HepG2 (cell line): Measurements from ENCODE around the gene ETF1. TPM values are rescaled to one million over a fixed set of nuclear protein-coding genes. Genes with fewer than 3 reads are reported as not detected.
A peak's percentile ranks its signal among the peaks of the same experiment; 100 is the strongest.

ENCODE experiments used
- CEBPB ChIP-seq: IDR thresholded peaks from 2 replicates; pipeline ENCODE4 v1.6.1; 2011; ENCODE audit warnings: low read depth, low read length, improper control_type of control experiment, borderline replicate concordance
- HCFC1 ChIP-seq: fragments of 150-350 bp; IDR thresholded peaks from 2 replicates; pipeline ENCODE4 v1.6.1; 2014; ENCODE audit warnings: low read depth, low read length
- HIVEP1 ChIP-seq: sonication (generic); formaldehyde crosslinking; IDR thresholded peaks from 2 replicates; pipeline ENCODE4 v1.4.0; 2020; ENCODE audit warnings: mild to moderate bottlenecking, missing genetic modification reagents
- HNRNPH1 ChIP-seq: fragments of 200-400 bp; formaldehyde crosslinking; optimal IDR thresholded peaks from 2 replicates; pipeline ENCODE3; 2017; ENCODE audit warnings: mild to moderate bottlenecking, low read depth, low read length
- KMT2A ChIP-seq: sonication (generic); formaldehyde crosslinking; IDR thresholded peaks from 2 replicates; pipeline ENCODE4 v1.4.0; 2020; ENCODE audit warnings: missing genetic modification reagents
- MAFG ChIP-seq: sonication (generic); formaldehyde crosslinking; IDR thresholded peaks from 2 replicates; pipeline ENCODE4 v1.5.1; 2020; ENCODE audit warnings: mild to moderate bottlenecking, missing genetic modification reagents
- NBN ChIP-seq: fragments of 450-650 bp; conservative IDR thresholded peaks from 2 replicates; pipeline ENCODE4 v1.6.1; 2017
- NR2F2 ChIP-seq: IDR thresholded peaks from 2 replicates; pipeline ENCODE4 v1.6.1; 2012; ENCODE audit warnings: low read depth, inconsistent platforms, borderline replicate concordance
- NR3C1 ChIP-seq: sonication (generic); formaldehyde crosslinking; IDR thresholded peaks from 2 replicates; pipeline ENCODE4 v1.4.0; 2020; ENCODE audit warnings: missing genetic modification reagents
- PCBP1 ChIP-seq: fragments of 200-400 bp; formaldehyde crosslinking; IDR thresholded peaks from 2 replicates; pipeline ENCODE4 v1.6.1; 2017; ENCODE audit warnings: mild to moderate bottlenecking, low read depth, low read length, borderline replicate concordance
- POGK ChIP-seq: sonication (generic); formaldehyde crosslinking; conservative IDR thresholded peaks from 2 replicates; pipeline ENCODE4 v1.8.0; 2022; ENCODE audit warnings: mild to moderate bottlenecking, moderate library complexity, missing genetic modification reagents
- PREB ChIP-seq: sonication (generic); formaldehyde crosslinking; IDR thresholded peaks from 2 replicates; pipeline ENCODE4 v1.4.0; 2020; ENCODE audit warnings: missing genetic modification reagents
- PRPF4 ChIP-seq: fragments of 200-400 bp; formaldehyde crosslinking; IDR thresholded peaks from 2 replicates; pipeline ENCODE4 v1.6.1; 2016; ENCODE audit warnings: low read length, low read depth; ENCODE audit not compliant: poor library complexity, severe bottlenecking
- RARG ChIP-seq: sonication (generic); formaldehyde crosslinking; IDR thresholded peaks from 2 replicates; pipeline ENCODE4 v1.4.0; 2020; ENCODE audit warnings: low read depth, mild to moderate bottlenecking, missing genetic modification reagents
- SMAD3 ChIP-seq: sonication (generic); formaldehyde crosslinking; IDR thresholded peaks from 2 replicates; pipeline ENCODE4 v1.4.0; 2020; ENCODE audit warnings: missing genetic modification reagents
- SRF ChIP-seq: IDR thresholded peaks from 2 replicates; pipeline ENCODE4 v1.6.1; 2011; ENCODE audit warnings: mild to moderate bottlenecking, low read depth, low read length, moderate library complexity
- SYNCRIP ChIP-seq: fragments of 200-400 bp; formaldehyde crosslinking; IDR thresholded peaks from 2 replicates; pipeline ENCODE4 v1.6.1; 2018; ENCODE audit warnings: mild to moderate bottlenecking, low read depth, low read length; ENCODE audit not compliant: insufficient read depth
- ZFP1 ChIP-seq: IDR thresholded peaks from 2 replicates; pipeline ENCODE4 v1.6.1; 2016
- ZFP36 ChIP-seq: fragments of 150-350 bp; IDR thresholded peaks from 2 replicates; pipeline ENCODE4 v1.6.1; 2018; ENCODE audit warnings: borderline replicate concordance, low read length, low read depth; ENCODE audit not compliant: partially characterized antibody
- ZKSCAN5 ChIP-seq: sonication (generic); formaldehyde crosslinking; IDR thresholded peaks from 2 replicates; pipeline ENCODE4 v1.5.1; 2020; ENCODE audit warnings: mild to moderate bottlenecking, missing genetic modification reagents
- ZNF20 ChIP-seq: sonication (generic); formaldehyde crosslinking; IDR thresholded peaks from 2 replicates; pipeline ENCODE4 v1.4.0; 2020; ENCODE audit warnings: mild to moderate bottlenecking, moderate library complexity, missing genetic modification reagents
- ZNF224 ChIP-seq: sonication (generic); formaldehyde crosslinking; IDR thresholded peaks from 2 replicates; pipeline ENCODE4 v1.5.0; 2020; ENCODE audit warnings: mild to moderate bottlenecking, missing genetic modification reagents
- ZNF34 ChIP-seq: sonication (generic); formaldehyde crosslinking; IDR thresholded peaks from 2 replicates; pipeline ENCODE4 v1.4.0; 2020; ENCODE audit warnings: mild to moderate bottlenecking, missing genetic modification reagents, borderline replicate concordance
- ZNF451 ChIP-seq: sonication (generic); formaldehyde crosslinking; IDR thresholded peaks from 2 replicates; pipeline ENCODE4 v1.5.0; 2020; ENCODE audit warnings: mild to moderate bottlenecking, missing genetic modification reagents
- ZNF496 ChIP-seq: sonication (generic); formaldehyde crosslinking; IDR thresholded peaks from 2 replicates; pipeline ENCODE4 v1.8.1; 2023; ENCODE audit warnings: mild to moderate bottlenecking, moderate library complexity, missing genetic modification reagents; ENCODE audit not compliant: insufficient replicate concordance
- ZNF549 ChIP-seq: sonication (generic); formaldehyde crosslinking; IDR thresholded peaks from 2 replicates; pipeline ENCODE4 v1.5.0; 2020; ENCODE audit warnings: missing genetic modification reagents
- ZNF781 ChIP-seq: sonication (generic); formaldehyde crosslinking; IDR thresholded peaks from 2 replicates; pipeline ENCODE4 v1.5.1; 2020; ENCODE audit warnings: borderline replicate concordance, mild to moderate bottlenecking, missing genetic modification reagents; ENCODE audit errors: not compliant biosample characterization
- ZSCAN29 ChIP-seq: sonication (generic); formaldehyde crosslinking; conservative IDR thresholded peaks from 2 replicates; pipeline ENCODE4 v1.4.0; 2020; ENCODE audit warnings: mild to moderate bottlenecking, missing genetic modification reagents
- polyA plus RNA-seq, 8 experiments: library from polyadenylated mRNA; depleted of rRNA in 3 of 8; stranded (reverse) in 7 of 8; unstranded in 1 of 8; fragments of >200 nt; fragmentation: Illumina TruSeq in 4 of 8; extraction: Trizol in 4 of 8; gene quantifications; 2 replicates each; pipeline versions ENCODE4 v1.2.1 to v1.2.3, GENCODE V29; 2011 to 2016; ENCODE audit warnings: low read depth in 4 of 8, missing spikeins in 1 of 8, mixed read lengths in 1 of 8; ENCODE audit not compliant: insufficient read depth in 1 of 8
- total RNA-seq, 5 experiments: library from RNA; depleted of rRNA; stranded (reverse); fragments of >200 nt; fragmentation: Illumina TruSeq; extraction: Trizol; gene quantifications; 2 replicates each; pipeline ENCODE4 v1.2.3, GENCODE V29; 2016; ENCODE audit warnings: low read depth in 1 of 5
- TF ChIP-seq, protein P1 (sequence below): sonication (generic); formaldehyde crosslinking; IDR thresholded peaks from 2 replicates; pipeline ENCODE4 v1.5.1; 2020; ENCODE audit warnings: missing genetic modification reagents, mild to moderate bottlenecking, borderline replicate concordance

Gene ETF1
- total and polyA plus RNA-seq, 2 of the 13 experiments (the other 11 are each of a cell fraction or from before 2014, with no cell fraction given) = 52.1 to 184 TPM

DNA sequence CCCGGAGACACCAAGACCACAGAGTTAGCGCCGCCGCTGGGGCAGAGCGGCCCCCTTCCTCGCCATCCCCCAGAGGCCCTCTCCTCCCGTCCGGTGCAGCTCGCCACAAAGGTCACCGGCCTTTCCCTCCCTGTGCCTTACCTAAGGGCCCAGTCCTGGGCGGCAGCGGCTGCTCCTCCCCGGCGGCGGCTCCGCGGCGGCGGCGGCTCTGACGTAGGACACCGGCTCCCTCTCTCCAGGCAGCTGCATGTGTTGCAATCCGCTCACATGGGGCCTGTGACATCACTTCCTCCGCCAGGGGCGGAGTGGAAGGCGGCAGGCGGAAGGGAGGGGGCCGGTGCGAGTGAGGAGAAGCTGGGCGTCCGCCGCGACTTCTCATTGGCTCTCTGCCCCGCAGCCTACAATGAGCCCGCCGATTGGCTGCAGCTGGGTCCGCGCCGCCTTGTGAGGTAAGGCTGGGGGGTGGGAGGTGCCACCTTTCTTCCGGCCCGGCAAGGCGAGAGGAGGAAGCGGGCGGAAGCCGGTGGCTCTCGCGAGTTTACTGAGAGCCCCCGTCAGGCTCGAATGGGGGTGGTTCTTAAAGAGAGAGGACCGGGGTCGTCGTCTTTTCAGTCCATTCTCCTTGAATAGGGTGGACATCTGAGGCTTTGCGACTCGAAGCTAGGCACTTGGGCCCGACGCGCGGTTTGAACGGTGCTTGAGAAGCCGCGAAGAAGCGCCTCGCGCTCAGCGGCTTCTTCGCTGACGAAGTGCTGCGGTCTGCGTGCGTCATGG, at the start of gene ETF1 (continued):
- TF ChIP-seq RARG (CRISPR knock-in tag) (no peak), SMAD3 (CRISPR knock-in tag) (peak; percentile 17; the same call in 1 of the 2 replicates), SRF (0 out of 2 replicates have a peak, but pooled peaks have one; percentile 43), ZNF496 (no peak), ZNF20 (CRISPR knock-in tag) (no peak), MAFG (CRISPR knock-in tag) (no peak), ZSCAN29 (peak; percentile 17; the same call in 1 of the 2 replicates), ZFP1 (no peak), POGK (CRISPR knock-in tag) (peak; percentile 92; the same call in 1 of the 2 replicates), NBN (no peak), HCFC1 (peak; percentile 34; the same call in 1 of the 2 replicates), KMT2A (CRISPR knock-in tag) (peak; percentile 92), ZKSCAN5 (CRISPR knock-in tag) (no peak), ZFP36 (no peak), PREB (CRISPR knock-in tag) (no peak), ZNF451 (CRISPR knock-in tag) (no peak), HIVEP1 (CRISPR knock-in tag) (peak; percentile 76), ZNF549 (no peak), ZNF34 (CRISPR knock-in tag) (peak; percentile 61; the same call in 1 of the 2 replicates), ZNF781 (no peak), CEBPB (peak; percentile 100), NR2F2 (peak; percentile 30; the same call in 1 of the 2 replicates), PRPF4 (no peak), HNRNPH1 (no peak), SYNCRIP (no peak), ZNF224 (peak; percentile 48; the same call in 1 of the 2 replicates), PCBP1 (no peak), NR3C1 (CRISPR knock-in tag) (no peak)
- TF ChIP-seq, protein P1, sequence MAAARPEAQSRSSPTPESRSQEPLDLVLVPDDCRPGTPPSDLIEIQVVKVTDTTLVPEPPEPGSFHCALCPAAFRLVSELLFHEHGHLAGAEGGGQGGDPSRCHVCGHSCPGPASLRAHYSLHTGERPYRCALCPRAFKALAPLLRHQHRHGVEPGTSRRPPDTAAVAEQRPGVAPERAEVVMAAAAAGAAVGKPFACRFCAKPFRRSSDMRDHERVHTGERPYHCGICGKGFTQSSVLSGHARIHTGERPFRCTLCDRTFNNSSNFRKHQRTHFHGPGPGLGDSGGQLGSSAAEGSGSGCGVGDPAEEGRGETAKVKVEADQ (CRISPR knock-in tag) = 0 out of 2 replicates have a peak, but pooled peaks have one; percentile 14
